ENCODE data around the gene DRICH1.

GRCh38 chr22:23604939-23605712 is 27.0 kb downstream of the DRICH1 start:
- no peak for TF ChIP-seq CTCF (conservative IDR thresholded peaks at IDR 0.05; ENCODE audit: low read depth, low read length)
- no peak for TF ChIP-seq EZH2 (IDR thresholded peaks at IDR 0.05; ENCODE audit: low read length, unreplicated experiment)
- no peak for TF ChIP-seq EZH2phosphoT487 (IDR thresholded peaks at IDR 0.05; ENCODE audit: borderline replicate concordance, low read length)

All from PC-3 (cell line).